A549 (cell line): ENCODE data around the gene CARD8.

Experiments used
- CTCF ChIP-seq: fragments of >200 bp; sonication (Bioruptor Twin); formaldehyde crosslinking; IDR thresholded peaks from 3 replicates; pipeline ENCODE4 v1.5.1; 2016
- HMGXB4 ChIP-seq: fragments of 250-450 bp; sonication (Bioruptor Pico); IDR thresholded peaks from 2 replicates; pipeline ENCODE4 v1.5.0; 2021; ENCODE audit warnings: mild to moderate bottlenecking, moderate library complexity, borderline replicate concordance
- HOXB5 ChIP-seq: fragments of 250-450 bp; sonication (Bioruptor Pico); IDR thresholded peaks from 2 replicates; pipeline ENCODE4 v1.5.0; 2020; ENCODE audit warnings: mild to moderate bottlenecking, moderate library complexity
- POLR2A ChIP-seq: IDR thresholded peaks from 2 replicates; pipeline ENCODE4 v1.6.1; 2012; ENCODE audit warnings: mild to moderate bottlenecking, low read length

GRCh38 chr19:48183356-48183755 lies 72.4 kb downstream of the CARD8 start:
- TF ChIP-seq POLR2A (no peak), HOXB5 (CRISPR knock-in tag) (no peak), HMGXB4 (CRISPR knock-in tag) (no peak), CTCF (no peak)
